CD4-positive, alpha-beta T cell treated with Interleukin-21 for 1 hour (primary cell): ENCODE data around the gene SLC13A1.
"Not testable (repeated sequence)": the region's sequence is repeated elsewhere in the genome, so short reads cannot be mapped to it uniquely, and the experiment has no call there.

Experiments used
- DNase-seq: peaks from one replicate; pipeline ENCODE4 v3.0.0-alpha.2; 2020

Gene SLC13A1

GRCh38 chr7:123122916-123123315 lies 76.9 kb downstream of the SLC13A1 start:
- DNase-seq, result no peak

- no peak for DNase-seq
Measured at GRCh38 chr7:123120286-123120685, 79.5 kb downstream of the SLC13A1 start.

- no peak for DNase-seq
Measured at GRCh38 chr7:123115331-123115730, 84.4 kb downstream of the SLC13A1 start.

- DNase-seq, result no peak
Measured at GRCh38 chr7:123114288-123114687, 85.5 kb downstream of the SLC13A1 start.

- no peak for DNase-seq
Measured at GRCh38 chr7:123112833-123113232, 86.9 kb downstream of the SLC13A1 start.

GRCh38 chr7:123099712-123100111 lies 100.1 kb downstream of the SLC13A1 start:
- no peak for DNase-seq

- DNase-seq, result no peak
Measured at GRCh38 chr7:123096976-123097375, 102.8 kb downstream of the SLC13A1 start.

GRCh38 chr7:123096434-123096833 lies 103.3 kb downstream of the SLC13A1 start:
- DNase-seq, result no peak

GRCh38 chr7:123090456-123090855 lies 109.3 kb downstream of the SLC13A1 start:
- no peak for DNase-seq

- DNase-seq, result not testable (repeated sequence)
Measured at GRCh38 chr7:123086910-123087309, 112.9 kb downstream of the SLC13A1 start.

- DNase-seq, result not testable (repeated sequence)
Measured at GRCh38 chr7:123084861-123085260, 114.9 kb downstream of the SLC13A1 start.

GRCh38 chr7:123079021-123079420 lies 120.7 kb downstream of the SLC13A1 start:
- DNase-seq, result no peak

GRCh38 chr7:123075838-123076467 lies 123.8 kb downstream of the SLC13A1 start:
- no peak for DNase-seq

GRCh38 chr7:123070702-123071286 lies 129.0 kb downstream of the SLC13A1 start:
- DNase-seq, result no peak

- no peak for DNase-seq
Measured at GRCh38 chr7:123067814-123068213, 132.0 kb downstream of the SLC13A1 start.
